ENCODE measurements around the gene B3GALT4.

Gene B3GALT4

GRCh38 chr6:33317669-33318425 is 40.9 kb downstream of the B3GALT4 start, which contains the start of gene ZBTB22:
Gene ZBTB22 (minus strand): TSS chr6:33317744. CDS start chr6:33316916, 828 bp downstream.
- H3K27ac ChIP-seq = peak within 1 kb of the TSS; percentile 71; the same call in 1 of the 2 replicates
- peaks cover 36% of the 10 kb centered on the region for H3K36me3 ChIP-seq
- TF ChIP-seq Cebpa-rat (IDR thresholded peaks at IDR 0.05) = no peak

GRCh38 chr6:33318426-33319073 is 41.6 kb downstream of the B3GALT4 start:
- peak overlapping the region; percentile 73 for H3K4me3 ChIP-seq
- peak overlapping the region; percentile 76 for H3K4me2 ChIP-seq
- no peaks in the 10 kb centered on the region for H3K9me3 ChIP-seq
- no peak for TF ChIP-seq Cebpa-rat (IDR thresholded peaks at IDR 0.05)
- H3K27ac ChIP-seq = no peak overlapping the region
- peaks cover 36% of the 10 kb centered on the region for H3K36me3 ChIP-seq
- no peaks in the 10 kb centered on the region for H3K27me3 ChIP-seq
- peaks cover 72% of the 10 kb centered on the region for H3K4me1 ChIP-seq
- H3K9ac ChIP-seq = peak overlapping the region; percentile 92; the same call in 1 of the 2 replicates
- H4K20me1 ChIP-seq = peaks cover 54% of the 10 kb centered on the region

More at GRCh38 chr6:33317669-33318425, 40.9 kb downstream of the B3GALT4 start, which contains the start of gene ZBTB22:
- Histone ChIP-seq H3K27me3 (no peaks in the 10 kb centered on the region), H4K20me1 (peaks cover 60% of the 10 kb centered on the region), H3K4me3 (peak within 1 kb of the TSS; percentile 73), H3K4me2 (peak within 1 kb of the TSS; percentile 76), H3K9ac (peak within 1 kb of the TSS; percentile 92), H3K9me3 (no peaks in the 10 kb centered on the region), H3K4me1 (peaks cover 71% of the 10 kb centered on the region)

DNA sequence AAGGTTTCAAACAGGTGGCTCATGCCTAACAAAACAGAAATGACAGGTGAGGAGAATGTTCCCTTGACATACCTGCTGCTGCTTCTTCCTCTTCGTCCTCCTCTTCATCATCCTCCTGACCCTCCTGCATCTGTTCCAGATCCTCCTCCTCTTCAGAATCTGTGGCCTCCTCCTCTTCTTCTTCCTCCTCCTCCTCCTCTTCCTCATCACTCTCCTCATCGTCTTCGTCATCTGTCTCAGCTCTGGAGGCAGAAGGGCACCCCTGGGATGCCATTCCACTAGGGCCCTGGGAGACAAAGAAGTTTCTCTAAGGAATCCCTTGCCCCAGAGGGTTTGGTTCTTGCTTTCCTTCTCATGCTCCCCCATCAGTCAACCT is 43.0 kb downstream of the B3GALT4 start:
- Histone ChIP-seq H3K9me3 (no peaks in the 10 kb centered on the region), H3K4me2 (peak overlapping the region; percentile 98), H4K20me1 (peaks cover 54% of the 10 kb centered on the region), H3K9ac (peak overlapping the region; percentile 92; the same call in 1 of the 2 replicates), H3K36me3 (peaks cover 36% of the 10 kb centered on the region), H3K27me3 (no peaks in the 10 kb centered on the region), H3K4me1 (peaks cover 76% of the 10 kb centered on the region), H3K4me3 (no peak overlapping the region), H3K27ac (no peak overlapping the region)
- no peak for TF ChIP-seq Cebpa-rat (IDR thresholded peaks at IDR 0.05)

DNA sequence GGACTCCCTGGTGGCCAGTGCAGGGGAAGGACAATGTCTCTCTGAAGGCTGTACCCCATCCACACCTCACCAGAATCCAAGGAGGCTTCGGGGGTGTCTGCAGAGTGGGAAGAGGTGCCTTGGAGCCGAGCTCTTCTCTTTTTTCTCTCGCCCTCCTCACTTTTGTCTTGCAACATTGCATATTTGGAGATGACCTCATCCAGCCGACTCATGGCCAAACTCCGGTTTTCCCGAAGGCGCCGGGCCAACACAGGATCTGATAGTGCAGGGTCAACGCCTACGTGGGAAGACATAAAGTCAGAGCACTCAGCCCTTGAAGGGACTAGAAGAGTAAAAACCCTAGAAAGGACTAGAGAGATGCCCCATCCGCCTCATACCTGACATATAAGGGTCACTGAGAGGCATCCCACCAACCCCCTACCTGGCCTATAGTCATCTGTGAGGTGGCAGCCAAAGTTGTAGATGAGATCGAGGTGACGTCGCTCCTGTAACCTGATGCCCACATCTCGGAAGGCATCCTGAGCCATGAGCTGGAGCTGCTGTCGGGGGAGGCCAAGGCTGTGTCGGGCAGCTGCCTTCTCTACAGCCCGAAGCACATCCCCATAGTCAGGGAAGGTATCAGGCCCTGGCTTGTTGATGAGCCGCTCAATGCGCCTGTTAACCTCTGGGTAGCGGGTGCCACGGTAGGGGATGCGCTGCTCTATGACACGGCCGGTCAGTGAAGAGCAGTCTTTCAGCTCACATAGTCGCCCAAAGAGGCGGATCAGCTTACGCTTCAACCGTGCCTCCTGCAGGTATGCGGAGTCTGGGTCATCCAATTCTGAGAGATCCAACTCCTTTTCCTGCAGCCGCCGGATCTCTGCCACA is 43.6 kb downstream of the B3GALT4 start:
- TF ChIP-seq Cebpa-rat (IDR thresholded peaks at IDR 0.05) = no peak
- Histone ChIP-seq H3K4me1 (peaks cover 70% of the 10 kb centered on the region), H3K27ac (no peak overlapping the region; the same call in 1 of the 2 replicates)

GRCh38 chr6:33321227-33321626 is 44.3 kb downstream of the B3GALT4 start:
- Histone ChIP-seq H3K36me3 (peaks cover 32% of the 10 kb centered on the region), H3K4me1 (peaks cover 64% of the 10 kb centered on the region), H3K27ac (peak overlapping the region; percentile 90), H3K4me3 (peak overlapping the region; percentile 84), H3K9me3 (no peaks in the 10 kb centered on the region), H3K27me3 (no peaks in the 10 kb centered on the region), H3K4me2 (peak overlapping the region; percentile 98), H4K20me1 (peaks cover 50% of the 10 kb centered on the region), H3K9ac (peak overlapping the region; percentile 92)
- TF ChIP-seq Cebpa-rat (IDR thresholded peaks at IDR 0.05) = no peak

More for the DNA sequence above, 43.6 kb downstream of the B3GALT4 start:
- Histone ChIP-seq H3K4me2 (peak overlapping the region; percentile 98), H4K20me1 (peaks cover 54% of the 10 kb centered on the region), H3K4me3 (no peak overlapping the region), H3K9ac (peak overlapping the region; percentile 92), H3K36me3 (peaks cover 36% of the 10 kb centered on the region), H3K9me3 (no peaks in the 10 kb centered on the region), H3K27me3 (no peaks in the 10 kb centered on the region)

GRCh38 chr6:33323623-33323948 is 46.7 kb downstream of the B3GALT4 start:
- Histone ChIP-seq H3K4me3 (peak overlapping the region; percentile 84), H3K9me3 (no peaks in the 10 kb centered on the region), H3K27ac (peak overlapping the region; percentile 90), H3K9ac (peak overlapping the region; percentile 92), H3K36me3 (peaks cover 27% of the 10 kb centered on the region), H3K27me3 (no peaks in the 10 kb centered on the region), H3K4me1 (peaks cover 48% of the 10 kb centered on the region), H4K20me1 (peaks cover 36% of the 10 kb centered on the region), H3K4me2 (peak overlapping the region; percentile 91)
- TF ChIP-seq Cebpa-rat (IDR thresholded peaks at IDR 0.05) = no peak

- peak overlapping the region; percentile 91 for H3K4me2 ChIP-seq
- peaks cover 43% of the 10 kb centered on the region for H3K4me1 ChIP-seq
- peak overlapping the region; percentile 90 for H3K27ac ChIP-seq
- H3K4me3 ChIP-seq = peak overlapping the region; percentile 84
- peaks cover 22% of the 10 kb centered on the region for H3K36me3 ChIP-seq
- H3K27me3 ChIP-seq = no peaks in the 10 kb centered on the region
- no peaks in the 10 kb centered on the region for H3K9me3 ChIP-seq
- TF ChIP-seq Cebpa-rat (IDR thresholded peaks at IDR 0.05) = no peak
- H4K20me1 ChIP-seq = peaks cover 31% of the 10 kb centered on the region
- H3K9ac ChIP-seq = peak overlapping the region; percentile 92
Measured at GRCh38 chr6:33324125-33324524, 47.2 kb downstream of the B3GALT4 start.

Data from BLaER1 (cell line).